Mucosa of rectum (tissue), 2 donors: ENCODE data around the gene CASKIN1.

Source experiments
- H3K27ac ChIP-seq, 2 donors: one replicate each; pipeline ENCODE4 v1.7.0; 2013; ENCODE audit warnings: inconsistent platforms in 2 of 2, low read depth in 2 of 2, low read length in 2 of 2
- H3K27me3 ChIP-seq, 2 donors: one replicate each; pipeline ENCODE4 v1.7.0; 2013; ENCODE audit warnings: low read length in 2 of 2; ENCODE audit not compliant: control insufficient read depth in 2 of 2, insufficient read depth in 2 of 2
- H3K36me3 ChIP-seq, 2 donors: one replicate each; pipeline ENCODE4 v1.7.0; 2013; ENCODE audit warnings: low read length in 2 of 2; ENCODE audit not compliant: control insufficient read depth in 2 of 2, insufficient read depth in 2 of 2
- H3K4me1 ChIP-seq, 2 donors: one replicate each; pipeline ENCODE4 v1.7.0; 2013; ENCODE audit warnings: low read length in 2 of 2, mild to moderate bottlenecking in 1 of 2; ENCODE audit not compliant: control insufficient read depth in 2 of 2, insufficient read depth in 2 of 2
- H3K4me3 ChIP-seq, 2 donors: one replicate each; pipeline ENCODE4 v1.7.0; 2013; ENCODE audit warnings: low read length in 2 of 2
- H3K9ac ChIP-seq, 2 donors: one replicate each; pipeline ENCODE4 v1.7.0; 2013; ENCODE audit warnings: low read length in 2 of 2, low read depth in 1 of 2, mild to moderate bottlenecking in 1 of 2
- H3K9me3 ChIP-seq, 2 donors: one replicate each; pipeline ENCODE4 v1.7.0; 2013; ENCODE audit warnings: low read length in 2 of 2; ENCODE audit not compliant: control insufficient read depth in 2 of 2
- donor health status: healthy.
- donor health status: Normal muscosa, but diverticular disease.

Gene CASKIN1

GRCh38 chr16:2233046-2233775 is 36.8 kb upstream of the CASKIN1 start:
- Histone ChIP-seq H3K4me1 (peaks cover 11 to 14% of the 10 kb centered on the region in 2 donors), H3K9ac (no peak overlapping the region), H3K9me3 (no peaks in the 10 kb centered on the region), H3K36me3 (peaks cover 49 to 61% of the 10 kb centered on the region in 2 donors), H3K27me3 (peaks cover 9 to 17% of the 10 kb centered on the region in 2 donors), H3K27ac (no peak overlapping the region), H3K4me3 (no peak overlapping the region)

- Histone ChIP-seq H3K4me1 (peaks cover 11 to 14% of the 10 kb centered on the region in 2 donors), H3K9me3 (no peaks in the 10 kb centered on the region), H3K27me3 (peaks cover 5 to 10% of the 10 kb centered on the region in 2 donors), H3K27ac (no peak overlapping the region), H3K4me3 (no peak overlapping the region), H3K36me3 (peaks cover 49 to 63% of the 10 kb centered on the region in 2 donors), H3K9ac (no peak overlapping the region)
Observed at GRCh38 chr16:2232094-2232990, 35.9 kb upstream of the CASKIN1 start.

- Histone ChIP-seq H3K27ac (no peak overlapping the region), H3K9ac (no peak overlapping the region), H3K9me3 (no peaks in the 10 kb centered on the region), H3K4me3 (no peak overlapping the region), H3K4me1 (peaks cover 5 to 9% of the 10 kb centered on the region in 2 donors), H3K36me3 (peaks cover 49 to 63% of the 10 kb centered on the region in 2 donors), H3K27me3 (peaks cover under 1 to 1% of the 10 kb centered on the region in 2 donors)
Observed at GRCh38 chr16:2231016-2231931, 34.9 kb upstream of the CASKIN1 start.

- Histone ChIP-seq H3K9me3 (no peaks in the 10 kb centered on the region), H3K9ac (no peak overlapping the region), H3K27ac (no peak overlapping the region), H3K4me1 (peaks cover 6 to 8% of the 10 kb centered on the region in 2 donors), H3K36me3 (peaks cover 48 to 62% of the 10 kb centered on the region in 2 donors), H3K4me3 (no peak overlapping the region), H3K27me3 (no peaks in the 10 kb centered on the region)
Observed at GRCh38 chr16:2230376-2230775, 34.0 kb upstream of the CASKIN1 start.

GRCh38 chr16:2229632-2230250 is 33.3 kb upstream of the CASKIN1 start:
- Histone ChIP-seq H3K9me3 (no peaks in the 10 kb centered on the region), H3K9ac (no peak overlapping the region), H3K36me3 (peaks cover 42 to 55% of the 10 kb centered on the region in 2 donors), H3K4me1 (peaks cover 6 to 9% of the 10 kb centered on the region in 2 donors), H3K27ac (no peak overlapping the region), H3K27me3 (no peaks in the 10 kb centered on the region), H3K4me3 (no peak overlapping the region)

GRCh38 chr16:2229091-2229490 is 32.7 kb upstream of the CASKIN1 start:
- peaks cover 36 to 49% of the 10 kb centered on the region in 2 donors for H3K36me3 ChIP-seq
- H3K9me3 ChIP-seq = no peaks in the 10 kb centered on the region
- H3K27ac ChIP-seq = no peak overlapping the region
- H3K27me3 ChIP-seq = no peaks in the 10 kb centered on the region
- no peak overlapping the region for H3K9ac ChIP-seq
- peaks cover 13 to 14% of the 10 kb centered on the region in 2 donors for H3K4me1 ChIP-seq
- no peak overlapping the region for H3K4me3 ChIP-seq

- Histone ChIP-seq H3K27me3 (no peaks in the 10 kb centered on the region), H3K27ac (no peak overlapping the region), H3K4me3 (no peak overlapping the region), H3K36me3 (peaks cover 31 to 45% of the 10 kb centered on the region in 2 donors), H3K9me3 (no peaks in the 10 kb centered on the region), H3K9ac (no peak overlapping the region), H3K4me1 (peaks cover 14 to 15% of the 10 kb centered on the region in 2 donors)
Observed at GRCh38 chr16:2228161-2228824, 31.9 kb upstream of the CASKIN1 start.

GRCh38 chr16:2226918-2227317 is 30.5 kb upstream of the CASKIN1 start:
- no peak overlapping the region for H3K27ac ChIP-seq
- no peak overlapping the region for H3K4me3 ChIP-seq
- H3K27me3 ChIP-seq = no peaks in the 10 kb centered on the region
- H3K36me3 ChIP-seq = peaks cover 22 to 34% of the 10 kb centered on the region in 2 donors
- no peak overlapping the region for H3K9ac ChIP-seq
- H3K4me1 ChIP-seq = peaks cover 14 to 15% of the 10 kb centered on the region in 2 donors
- H3K9me3 ChIP-seq = no peaks in the 10 kb centered on the region

GRCh38 chr16:2226245-2226793 is 29.9 kb upstream of the CASKIN1 start:
- Histone ChIP-seq H3K9ac (no peak overlapping the region), H3K9me3 (no peaks in the 10 kb centered on the region), H3K27me3 (no peaks in the 10 kb centered on the region), H3K4me1 (peaks cover 14 to 15% of the 10 kb centered on the region in 2 donors), H3K4me3 (no peak overlapping the region), H3K27ac (peak overlapping the region; percentile 9 to 40), H3K36me3 (peaks cover 16 to 28% of the 10 kb centered on the region in 2 donors)
